HCT116 (cell line): ENCODE data around the gene PDE4D. TPM values are rescaled to one million over a fixed set of nuclear protein-coding genes. Genes with fewer than 3 reads are reported as not detected.

Experiments
- ATAC-seq: fragments of 200-7000 bp; cut with Tn5 transposase; 2 replicates; pipeline ENCODE4 v1.9.1; 2020; ENCODE audit warnings: mild to moderate bottlenecking, moderate library complexity
- BruUV-seq: library from RNA; stranded (reverse); fragments of 400-500 nt; replicated peaks from 2 replicates; lab custom pipeline; 2021; lab: Mats Ljungman, UMichigan
- CTCF ChIA-PET: fragments of 300-600 bp; sonication (Branson Sonifier 250); formaldehyde crosslinking; loops from one replicate; lab custom pipeline; 2021; ENCODE audit warnings: antibody characterized with exemption; lab: Charles Lee
- POLR2A ChIA-PET: fragments of 300-600, 350-600 bp; sonication (Branson Sonifier 250); formaldehyde crosslinking; loops from one replicate; lab custom pipeline; 2021; ENCODE audit warnings: antibody characterized with exemption; lab: Charles Lee
- RAD21 ChIA-PET, 2 experiments: fragments of 300-600 bp; sonication (Branson Sonifier 250); formaldehyde crosslinking; loops; one replicate each; lab custom pipeline; 2023; ENCODE audit warnings: low total read pairs in 2 of 2; ENCODE audit not compliant: uncharacterized antibody in 2 of 2, unreplicated experiment in 2 of 2, low non-redundant PET in 1 of 2; lab: Charles Lee
- DNase-seq: peaks from one replicate; pipeline ENCODE4 v3.0.0-alpha.2; 2010; ENCODE audit warnings: low read depth, low spot score
- H2AFZ ChIP-seq: fragments of 200-600 bp; shearing (Covaris generic), sonication (generic); 2 replicates; pipeline ENCODE4 v1.6.1; 2017; ENCODE audit warnings: low read depth, mixed run types, mixed read lengths, antibody characterized with exemption, low read length; ENCODE audit not compliant: poor library complexity, severe bottlenecking
- H3K27ac ChIP-seq: 2 replicates; pipeline ENCODE4 v1.5.1; 2012; ENCODE audit warnings: low read depth, low read length
- H3K27me3 ChIP-seq: fragments of 200-600 bp; sonication (generic); 2 replicates; pipeline ENCODE4 v1.6.1; 2016; ENCODE audit warnings: mixed run types, low read length, mixed read lengths; ENCODE audit not compliant: insufficient read depth
- H3K36me3 ChIP-seq, 2 experiments: fragments of 200-500 bp in 1 of 2; fragments of 200-600 bp in 1 of 2; sonication (Bioruptor generic) in 1 of 2; sonication (generic) in 1 of 2; 2 replicates each; pipeline versions ENCODE4 v1.5.1 to v1.6.1; 2014 to 2016; ENCODE audit warnings: low read length in 2 of 2, inconsistent platforms in 1 of 2, mixed read lengths in 1 of 2, mixed run types in 1 of 2; ENCODE audit not compliant: insufficient read depth in 2 of 2, control insufficient read depth in 1 of 2
- H3K4me1 ChIP-seq, 2 experiments: fragments of 200-600 bp in 1 of 2; sonication (generic) in 1 of 2; 2 replicates each; pipeline versions ENCODE4 v1.5.1 to v1.6.1; 2012 to 2017; ENCODE audit warnings: low read length in 2 of 2, inconsistent platforms in 1 of 2, mild to moderate bottlenecking in 1 of 2, mixed read lengths in 1 of 2, mixed run types in 1 of 2, moderate library complexity in 1 of 2; ENCODE audit not compliant: insufficient read depth in 2 of 2, control insufficient read depth in 1 of 2
- H3K4me2 ChIP-seq: fragments of 200-600 bp; sonication (generic); 2 replicates; pipeline ENCODE4 v1.6.1; 2017; ENCODE audit warnings: mixed run types, low read length, mixed read lengths
- H3K4me3 ChIP-seq, 2 experiments: fragments of 200-600 bp in 1 of 2; sonication (generic) in 1 of 2; replicated peaks in 1 of 2; 2 replicates each; pipeline ENCODE4 v1.5.1; 2011 to 2016; ENCODE audit warnings: low read length in 2 of 2, control low read depth in 1 of 2, low read depth in 1 of 2, mild to moderate bottlenecking in 1 of 2, mixed read lengths in 1 of 2, mixed run types in 1 of 2
- H3K79me2 ChIP-seq: fragments of 200-600 bp; sonication (generic); 2 replicates; pipeline ENCODE4 v1.6.1; 2017; ENCODE audit warnings: mild to moderate bottlenecking, mixed run types, low read length, moderate library complexity, mixed read lengths; ENCODE audit not compliant: insufficient read depth
- H3K9ac ChIP-seq: fragments of 200-600 bp; sonication (generic); 2 replicates; pipeline ENCODE4 v1.6.1; 2016; ENCODE audit warnings: low read length, mixed read lengths
- H3K9me2 ChIP-seq: fragments of 200-600 bp; sonication (generic), shearing (Covaris generic); 2 replicates; pipeline ENCODE4 v1.6.1; 2017; ENCODE audit warnings: mixed run types, mild to moderate bottlenecking, moderate library complexity; ENCODE audit not compliant: insufficient read depth
- H3K9me3 ChIP-seq, 2 experiments: fragments of 200-500 bp in 1 of 2; fragments of 200-600 bp in 1 of 2; sonication (Bioruptor generic) in 1 of 2; sonication (generic) in 1 of 2; 2 replicates each; pipeline ENCODE4 v1.6.1; 2014 to 2017; ENCODE audit warnings: low read length in 2 of 2, mixed read lengths in 2 of 2, inconsistent platforms in 1 of 2, low read depth in 1 of 2, mild to moderate bottlenecking in 1 of 2, mixed run types in 1 of 2, moderate library complexity in 1 of 2; ENCODE audit not compliant: control insufficient read depth in 1 of 2, insufficient read depth in 1 of 2
- H4K20me1 ChIP-seq: fragments of 200-600 bp; sonication (generic), shearing (Covaris generic); 2 replicates; pipeline ENCODE4 v1.6.1; 2017; ENCODE audit warnings: mixed run types, mild to moderate bottlenecking, moderate library complexity; ENCODE audit not compliant: insufficient read depth
- CBX3 ChIP-seq: IDR thresholded peaks from 2 replicates; pipeline ENCODE4 v1.6.1; 2012; ENCODE audit warnings: low read depth
- CTCF ChIP-seq, 3 experiments: fragments of 200-600 bp in 1 of 3; sonication (generic) in 1 of 3; IDR thresholded peaks in 2 of 3; conservative IDR thresholded peaks in 1 of 3; 2 replicates each; pipeline ENCODE4 v1.5.1; 2012 to 2017; ENCODE audit warnings: low read depth in 2 of 3, low read length in 2 of 3, antibody characterized with exemption in 1 of 3, borderline replicate concordance in 1 of 3, control low read depth in 1 of 3, mild to moderate bottlenecking in 1 of 3, mixed read lengths in 1 of 3, mixed run types in 1 of 3, moderate library complexity in 1 of 3; ENCODE audit not compliant: insufficient read depth in 1 of 3
- EGR1 ChIP-seq: IDR thresholded peaks from 2 replicates; pipeline ENCODE4 v1.6.1; 2012; ENCODE audit warnings: low read depth
- EZH2phosphoT487 ChIP-seq: fragments of 200-600 bp; IDR thresholded peaks from 2 replicates; pipeline ENCODE4 v1.6.1; 2018; ENCODE audit warnings: antibody characterized with exemption, borderline replicate concordance
- FOSL1 ChIP-seq: IDR thresholded peaks from 2 replicates; pipeline ENCODE4 v1.6.1; 2012; ENCODE audit warnings: low read depth
- JUND ChIP-seq: IDR thresholded peaks from 2 replicates; pipeline ENCODE4 v1.6.1; 2012
- POLR2A ChIP-seq: IDR thresholded peaks from 2 replicates; pipeline ENCODE4 v1.7.0; 2011; ENCODE audit warnings: borderline replicate concordance; ENCODE audit not compliant: insufficient read depth, insufficient read length; ENCODE audit errors: extremely low read depth
- POLR2AphosphoS5 ChIP-seq: IDR thresholded peaks from 2 replicates; pipeline ENCODE4 v1.6.1; 2011; ENCODE audit warnings: mild to moderate bottlenecking, low read depth, low read length, moderate library complexity
- SIN3A ChIP-seq: IDR thresholded peaks from 2 replicates; pipeline ENCODE4 v1.6.1; 2012; ENCODE audit warnings: low read depth
- TCF7L2 ChIP-seq: IDR thresholded peaks from 2 replicates; pipeline ENCODE4 v1.7.0; 2011; ENCODE audit warnings: borderline replicate concordance, inconsistent platforms; ENCODE audit not compliant: insufficient read depth, insufficient read length; ENCODE audit errors: extremely low read depth
- YY1 ChIP-seq: IDR thresholded peaks from 2 replicates; pipeline ENCODE4 v1.6.1; 2011; ENCODE audit warnings: low read length, low read depth, moderate library complexity, mild to moderate bottlenecking; ENCODE audit not compliant: insufficient replicate concordance; ENCODE audit errors: extremely low read depth
- ZNF274 ChIP-seq: fragments of 200-500 bp; sonication (Bioruptor generic); IDR thresholded peaks from 2 replicates; pipeline ENCODE4 v1.6.1; 2014; ENCODE audit warnings: mild to moderate bottlenecking, low read depth, low read length, inconsistent platforms
- intact Hi-C: fragments of 100-400 bp; cut with micrococcal nuclease; formaldehyde crosslinking; loops from 2 replicates; pipeline ENCODE4 v1.10.0; 2022
- total RNA-seq: library from RNA; stranded (reverse); gene quantifications from one replicate; pipeline ENCODE4 v1.2.1, GENCODE V29; 2021; ENCODE audit not compliant: unreplicated experiment
- TF ChIP-seq, protein P1 (sequence below): IDR thresholded peaks from 2 replicates; pipeline ENCODE4 v1.6.1; 2012
- TF ChIP-seq, protein P2 (sequence below): IDR thresholded peaks from 2 replicates; pipeline ENCODE4 v1.6.1; 2012
- TF ChIP-seq, protein P3 (sequence below): IDR thresholded peaks from 2 replicates; pipeline ENCODE4 v1.6.1; 2011; ENCODE audit warnings: mild to moderate bottlenecking, low read length, moderate library complexity; ENCODE audit not compliant: insufficient replicate concordance; ENCODE audit errors: extremely low read depth

Gene PDE4D
- total RNA-seq, 1 experiment from 2014 or later: 1.1 TPM

DNA sequence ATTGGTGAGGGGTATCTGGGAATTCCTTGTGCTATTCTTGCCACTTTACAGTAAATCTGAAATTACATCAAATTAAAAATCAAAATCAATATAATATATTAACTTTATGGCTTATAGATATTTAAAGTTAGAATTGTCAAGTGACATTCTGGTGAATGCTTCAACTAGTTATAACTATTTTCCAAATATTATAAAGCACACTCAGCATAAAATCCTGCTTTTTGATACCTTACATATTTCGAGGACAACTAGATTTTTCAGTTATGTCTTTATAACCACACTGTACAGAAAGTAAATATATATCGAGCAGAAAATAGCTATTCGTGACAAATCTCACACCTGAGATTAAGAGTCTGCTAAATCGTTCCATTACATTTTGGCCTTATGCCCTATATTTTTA, 210.2 kb downstream of the PDE4D start:
- H3K4me1 ChIP-seq: no peaks in the 10 kb centered on the region
- H3K36me3 ChIP-seq: no peaks in the 10 kb centered on the region
- no peak overlapping the region for H3K4me2 ChIP-seq
- ChIA-PET RAD21 (no interaction called here), POLR2A (no interaction called here)
- no peak overlapping the region for H3K27ac ChIP-seq
- no peak overlapping the region for H3K4me3 ChIP-seq
- intact Hi-C loops: no loop called here
- H3K27me3 ChIP-seq: 0 out of 2 replicates have a peak, but pooled peaks cover 4% of the 10 kb centered on the region
- H3K79me2 ChIP-seq: no peaks in the 10 kb centered on the region
- DNase-seq: no peak
- no peak for ATAC-seq
- H3K9me3 ChIP-seq: no peaks in the 10 kb centered on the region
- no peaks in the 10 kb centered on the region for H3K9me2 ChIP-seq
- no peak overlapping the region for H3K9ac ChIP-seq
- TF ChIP-seq ZNF274: no peak
- TF ChIP-seq FOSL1: no peak
- no peak for TF ChIP-seq TCF7L2
- no peak for TF ChIP-seq CTCF (IDR thresholded peaks at IDR 0.05 in 2 of 3, conservative IDR thresholded peaks at IDR 0.05 in 1 of 3; ENCODE audit: borderline replicate concordance in 1 of 3, insufficient read depth in 1 of 3, low read depth in 2 of 3, low read length in 2 of 3)
- TF ChIP-seq, protein P1, sequence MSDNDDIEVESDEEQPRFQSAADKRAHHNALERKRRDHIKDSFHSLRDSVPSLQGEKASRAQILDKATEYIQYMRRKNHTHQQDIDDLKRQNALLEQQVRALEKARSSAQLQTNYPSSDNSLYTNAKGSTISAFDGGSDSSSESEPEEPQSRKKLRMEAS: no peak
- TF ChIP-seq, all 23 proteins: peak for 0
- Histone ChIP-seq H2AFZ (no peak overlapping the region), H4K20me1 (no peaks in the 10 kb centered on the region)
- CTCF ChIA-PET: interaction anchor here (2.0 kb wide), 1 partner anchor 10 kb away, joined by 4 read pairs; no protein-coding TSS in a partner anchor
- no TSS peak for BruUV-seq

GRCh38 chr5:59682542-59682941, 211.0 kb downstream of the PDE4D start:
- H4K20me1 ChIP-seq: no peaks in the 10 kb centered on the region
- H3K27ac ChIP-seq: no peak overlapping the region
- no peak overlapping the region for H3K9ac ChIP-seq
- H3K9me3 ChIP-seq: no peaks in the 10 kb centered on the region
- no peaks in the 10 kb centered on the region for H3K36me3 ChIP-seq
- H2AFZ ChIP-seq: no peak overlapping the region
- H3K4me2 ChIP-seq: no peak overlapping the region
- H3K9me2 ChIP-seq: no peaks in the 10 kb centered on the region
- DNase-seq (no peak), ATAC-seq (no peak)
- H3K27me3 ChIP-seq: 0 out of 2 replicates have a peak, but pooled peaks cover 4% of the 10 kb centered on the region
- H3K4me3 ChIP-seq: no peak overlapping the region
- no peaks in the 10 kb centered on the region for H3K4me1 ChIP-seq
- no peaks in the 10 kb centered on the region for H3K79me2 ChIP-seq
- POLR2A ChIA-PET: no interaction called here
- BruUV-seq: no TSS peak
- intact Hi-C loops: no loop called here
- CTCF ChIA-PET: interaction anchor here (2.0 kb wide), 1 partner anchor 9 kb away, joined by 4 read pairs; no protein-coding TSS in a partner anchor
- RAD21 ChIA-PET: no interaction called here
- TF ChIP-seq TCF7L2 (no peak), ZNF274 (no peak), CBX3 (no peak), POLR2A (no peak), SIN3A (no peak), EZH2phosphoT487 (no peak), EGR1 (no peak), YY1 (no peak), POLR2AphosphoS5 (no peak), FOSL1 (no peak), JUND (no peak)
- TF ChIP-seq, protein P2, sequence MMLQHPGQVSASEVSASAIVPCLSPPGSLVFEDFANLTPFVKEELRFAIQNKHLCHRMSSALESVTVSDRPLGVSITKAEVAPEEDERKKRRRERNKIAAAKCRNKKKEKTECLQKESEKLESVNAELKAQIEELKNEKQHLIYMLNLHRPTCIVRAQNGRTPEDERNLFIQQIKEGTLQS: no peak
- TF ChIP-seq, protein P1: no peak
- TF ChIP-seq, protein P3, sequence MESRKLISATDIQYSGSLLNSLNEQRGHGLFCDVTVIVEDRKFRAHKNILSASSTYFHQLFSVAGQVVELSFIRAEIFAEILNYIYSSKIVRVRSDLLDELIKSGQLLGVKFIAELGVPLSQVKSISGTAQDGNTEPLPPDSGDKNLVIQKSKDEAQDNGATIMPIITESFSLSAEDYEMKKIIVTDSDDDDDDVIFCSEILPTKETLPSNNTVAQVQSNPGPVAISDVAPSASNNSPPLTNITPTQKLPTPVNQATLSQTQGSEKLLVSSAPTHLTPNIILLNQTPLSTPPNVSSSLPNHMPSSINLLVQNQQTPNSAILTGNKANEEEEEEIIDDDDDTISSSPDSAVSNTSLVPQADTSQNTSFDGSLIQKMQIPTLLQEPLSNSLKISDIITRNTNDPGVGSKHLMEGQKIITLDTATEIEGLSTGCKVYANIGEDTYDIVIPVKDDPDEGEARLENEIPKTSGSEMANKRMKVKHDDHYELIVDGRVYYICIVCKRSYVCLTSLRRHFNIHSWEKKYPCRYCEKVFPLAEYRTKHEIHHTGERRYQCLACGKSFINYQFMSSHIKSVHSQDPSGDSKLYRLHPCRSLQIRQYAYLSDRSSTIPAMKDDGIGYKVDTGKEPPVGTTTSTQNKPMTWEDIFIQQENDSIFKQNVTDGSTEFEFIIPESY: no peak
